Transverse colon (tissue), 4 donors: ENCODE measurements around the gene DENND11. TPM values are rescaled to one million over a fixed set of nuclear protein-coding genes. Genes with fewer than 3 reads are reported as not detected.

Experiments
- DNase-seq: peaks from one replicate; pipeline ENCODE4 v3.0.0-alpha.2; 2019
- H3K27ac ChIP-seq, 4 donors: fragments of 200-600 bp; sonication (generic); 2 replicates each; pipeline ENCODE4 v1.5.1; 2016 to 2018; ENCODE audit warnings: inconsistent platforms in 4 of 4
- H3K27me3 ChIP-seq: fragments of 200-600 bp; sonication (generic); 2 replicates; pipeline ENCODE4 v1.5.1; 2017; ENCODE audit warnings: inconsistent platforms
- H3K36me3 ChIP-seq, 4 donors: fragments of 200-600 bp; sonication (generic); 2 replicates each; pipeline ENCODE4 v1.5.1; 2017 to 2019; ENCODE audit warnings: inconsistent platforms in 4 of 4
- H3K4me1 ChIP-seq, 4 donors: fragments of 200-600 bp; sonication (generic); 2 replicates each; pipeline ENCODE4 v1.5.1; 2017 to 2020; ENCODE audit warnings: inconsistent platforms in 4 of 4
- H3K4me3 ChIP-seq, 4 donors: fragments of 200-600 bp; sonication (generic); 1 replicate in 1 of 4; 2 replicates in 3 of 4; pipeline versions ENCODE4 v1.5.1 to v1.6.1; 2017 to 2019; ENCODE audit warnings: inconsistent platforms in 4 of 4
- H3K9me3 ChIP-seq, 2 donors: fragments of 200-600 bp; sonication (generic); 2 replicates each; pipeline ENCODE4 v1.5.1; 2017 to 2019; ENCODE audit warnings: inconsistent platforms in 2 of 2
- CTCF ChIP-seq, 5 experiments: fragments of 200-600 bp in 3 of 5; fragments of 450-650 bp in 2 of 5; sonication (generic) in 3 of 5; IDR thresholded peaks; 1 replicate in 2 of 5; 2 replicates in 3 of 5; pipeline ENCODE4 v1.5.1; 2016 to 2017; ENCODE audit warnings: antibody characterized with exemption in 5 of 5, inconsistent platforms in 3 of 5, mild to moderate bottlenecking in 2 of 5, moderate library complexity in 1 of 5
- EP300 ChIP-seq: sonication (generic); formaldehyde crosslinking; IDR thresholded peaks from one replicate; pipeline ENCODE4 v1.6.1; 2017; ENCODE audit warnings: antibody characterized with exemption, low read depth
- POLR2A ChIP-seq: fragments of 450-650 bp; IDR thresholded peaks from one replicate; pipeline ENCODE4 v1.6.1; 2016; ENCODE audit warnings: antibody characterized with exemption, mild to moderate bottlenecking, moderate library complexity
- POLR2AphosphoS5 ChIP-seq, 3 donors: sonication (generic); formaldehyde crosslinking; IDR thresholded peaks; one replicate each; pipeline ENCODE4 v1.6.1; 2016; ENCODE audit warnings: antibody characterized with exemption in 3 of 3
- WGBS, 2 donors: methylation state at CpG; one replicate each; pipeline ENCODE4 v1.1.5; 2018; ENCODE audit warnings: low coverage in 1 of 2; 5-methylcytosine and 5-hydroxymethylcytosine counted together
- in situ Hi-C, 4 donors: fragments of 200-750 bp; cut with MboI; loops; one replicate each; pipeline versions ENCODE4 v1.15.0 to v1.15.1; 2017; ENCODE audit warnings: low sequenced_read_pairs in 3 of 4, low pct_ligation_motif_present in 1 of 4, low pct_unique_long_range_greater_than_20kb in 1 of 4
- intact Hi-C: fragments of 100-400 bp; cut with DNase I; formaldehyde crosslinking; loops from one replicate; pipeline ENCODE4 v1.15.1; 2023; ENCODE audit warnings: low total_unique reads
- total RNA-seq, 4 donors: library from RNA; depleted of rRNA; stranded (reverse); fragments of >200 nt; gene quantifications; one replicate each; pipeline ENCODE4 v1.1.0, GENCODE V29; 2016

DENND11 gene
- total RNA-seq, 4 donors from 2014 or later, result 13.1 to 43.8 (median 30.7) TPM

GRCh38 chr7:141665208-141666035 lies 36.5 kb downstream of the DENND11 start:
- peaks cover 0 to 15% (median 5%) of the 10 kb centered on the region in 4 donors for H3K36me3 ChIP-seq
- WGBS, 2 donors, result 89 to 95% methylated on average over 6 to 18 of the region's 18 CpGs
- in situ Hi-C loops, result loop anchor here in 1 of 4 donors (10.0 kb wide), 1 partner anchor 79 kb away; no protein-coding TSS in a partner anchor

GRCh38 chr7:141664450-141664849 lies 37.5 kb downstream of the DENND11 start:
- H3K9me3 ChIP-seq, result no peaks in the 10 kb centered on the region
- no peak overlapping the region for H3K4me3 ChIP-seq
- in situ Hi-C loops (loop anchor here in 1 of 4 donors (10.0 kb wide), 1 partner anchor 80 kb away; no protein-coding TSS in a partner anchor), intact Hi-C loops (no loop called here)
- peaks cover 0 to 15% (median 5%) of the 10 kb centered on the region in 4 donors for H3K36me3 ChIP-seq
- TF ChIP-seq CTCF (IDR thresholded peaks at IDR 0.05) (no peak), POLR2A (no peak), EP300 (no peak), POLR2AphosphoS5 (IDR thresholded peaks at IDR 0.05) (peak in 1 of 3 donors; percentile 33)
- 64 to 65% methylated on average over 3 to 6 of the region's 6 CpGs for WGBS, 2 donors
- peak overlapping the region; percentile 63 to 80 (median 75) for H3K27ac ChIP-seq
- H3K27me3 ChIP-seq, result no peaks in the 10 kb centered on the region
- H3K4me1 ChIP-seq, result peaks cover 8 to 28% (median 26%) of the 10 kb centered on the region in 4 donors
- DNase-seq, result peak; percentile 49

More at GRCh38 chr7:141665208-141666035, 36.5 kb downstream of the DENND11 start:
- intact Hi-C loops, result no loop called here
- DNase-seq, result no peak
- H3K4me3 ChIP-seq, result no peak overlapping the region
- no peak for TF ChIP-seq POLR2AphosphoS5 (IDR thresholded peaks at IDR 0.05)
- no peak for TF ChIP-seq POLR2A
- no peak for TF ChIP-seq EP300
- TF ChIP-seq CTCF (IDR thresholded peaks at IDR 0.05), result no peak
- H3K27ac ChIP-seq, result peak overlapping the region in 1 of 4 donors; percentile 39
- no peaks in the 10 kb centered on the region for H3K27me3 ChIP-seq
- peaks cover 8 to 28% (median 26%) of the 10 kb centered on the region in 4 donors for H3K4me1 ChIP-seq
- H3K9me3 ChIP-seq, result no peaks in the 10 kb centered on the region

- TF ChIP-seq CTCF (IDR thresholded peaks at IDR 0.05) (no peak), POLR2AphosphoS5 (IDR thresholded peaks at IDR 0.05) (peak in 2 of 3 donors; percentile 7 to 50), EP300 (no peak), POLR2A (no peak)
- Histone ChIP-seq H3K27me3 (no peaks in the 10 kb centered on the region), H3K27ac (peak overlapping the region; percentile 63 to 80 (median 75)), H3K4me1 (peaks cover 8 to 28% (median 26%) of the 10 kb centered on the region in 4 donors), H3K4me3 (no peak overlapping the region), H3K36me3 (peaks cover 0 to 15% (median 5%) of the 10 kb centered on the region in 4 donors), H3K9me3 (no peaks in the 10 kb centered on the region)
- in situ Hi-C loops (loop anchor here in 1 of 4 donors (10.0 kb wide), 1 partner anchor 82 kb away; no protein-coding TSS in a partner anchor), intact Hi-C loops (no loop called here)
- 35 to 42% methylated on average over 3 to 6 of the region's 6 CpGs for WGBS, 2 donors
- peak; percentile 77 for DNase-seq
Measured at GRCh38 chr7:141663081-141663849, 38.7 kb downstream of the DENND11 start.
